ENCODE data around the gene ATCAY. TPM values are rescaled to one million over a fixed set of nuclear protein-coding genes. Genes with fewer than 3 reads are reported as not detected.
A peak's percentile ranks its signal among the peaks of the same experiment; 100 is the strongest.

The ATCAY gene
- polyA plus RNA-seq, 2 of the 4 experiments (the other 2 are of a cell fraction), result 0.06 TPM; not detected in 1

DNA sequence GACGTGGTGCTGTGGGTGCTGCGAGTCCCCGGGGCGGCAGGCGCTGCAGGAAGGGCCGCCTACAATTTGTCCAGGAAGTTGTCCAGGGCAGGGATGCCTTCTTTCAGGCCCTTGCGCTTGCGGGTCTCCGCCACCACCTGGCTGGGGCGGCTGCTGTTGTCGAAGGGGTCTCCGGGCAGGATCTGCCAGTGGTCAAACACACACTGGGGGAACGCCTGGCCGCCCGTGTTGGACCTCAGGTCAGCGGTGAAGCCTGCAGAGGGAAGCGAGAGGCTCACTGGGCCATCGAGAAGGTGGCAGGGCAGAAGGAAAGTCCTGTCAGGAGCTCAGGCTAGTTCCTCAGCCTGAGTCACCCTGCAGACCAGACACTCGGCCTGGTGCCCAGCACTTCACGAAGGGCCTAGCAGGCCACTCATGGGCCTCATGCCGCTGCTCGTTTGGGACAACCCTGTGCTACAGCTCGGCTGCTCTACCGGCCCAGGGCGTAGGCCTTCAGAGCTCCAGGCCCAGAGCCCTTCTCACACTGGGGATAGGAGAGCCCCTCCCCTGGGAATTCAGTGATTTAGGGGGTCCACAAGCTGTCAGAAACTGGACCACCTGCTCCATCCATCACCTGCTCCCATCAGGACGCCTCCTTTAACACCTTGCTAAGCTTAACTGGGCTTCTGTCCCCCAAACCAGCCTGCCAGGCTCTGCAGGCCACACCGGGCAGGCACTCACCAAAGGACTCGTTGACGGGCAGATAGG lies 96.2 kb downstream of the ATCAY start:
- 0 out of 6 replicates have a peak, but pooled peaks of 1 of the 2 experiments have one; percentile 13 for ATAC-seq
- H3K4me1 ChIP-seq, result peaks cover 4% of the 10 kb centered on the region; the same call in 1 of the 3 replicates
- TF ChIP-seq EHF (CRISPR knock-in tag; IDR thresholded peaks at IDR 0.05) (no peak), KDM1A (IDR thresholded peaks at IDR 0.05; ENCODE audit: low read depth) (no peak), RCOR1 (IDR thresholded peaks at IDR 0.05; ENCODE audit: low read depth, low read length) (no peak), SREBF2 (IDR thresholded peaks at IDR 0.05) (no peak), CEBPB (IDR thresholded peaks at IDR 0.05) (no peak), ZFP36 (IDR thresholded peaks at IDR 0.05; ENCODE audit: borderline replicate concordance, partially characterized antibody) (no peak), FOSB (CRISPR knock-in tag; IDR thresholded peaks at IDR 0.05) (no peak)
- TF ChIP-seq, protein P1, sequence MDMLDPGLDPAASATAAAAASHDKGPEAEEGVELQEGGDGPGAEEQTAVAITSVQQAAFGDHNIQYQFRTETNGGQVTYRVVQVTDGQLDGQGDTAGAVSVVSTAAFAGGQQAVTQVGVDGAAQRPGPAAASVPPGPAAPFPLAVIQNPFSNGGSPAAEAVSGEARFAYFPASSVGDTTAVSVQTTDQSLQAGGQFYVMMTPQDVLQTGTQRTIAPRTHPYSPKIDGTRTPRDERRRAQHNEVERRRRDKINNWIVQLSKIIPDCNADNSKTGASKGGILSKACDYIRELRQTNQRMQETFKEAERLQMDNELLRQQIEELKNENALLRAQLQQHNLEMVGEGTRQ (IDR thresholded peaks at IDR 0.05), result no peak
- CTCF ChIA-PET, result interaction anchor here (1.1 kb wide), 1 partner anchor 9 kb away, joined by 3 read pairs; the partner anchor contains the start of gene EEF2
- H3K4me3 ChIP-seq, result no peak overlapping the region
- POLR2A ChIA-PET, result interaction anchor here (0.5 to 2.5 kb wide), 2 partner anchors 9 to 38 kb away, joined by 3 to 13 read pairs; partner anchors contain the start of gene EEF2
- FAIRE-seq, result no peak
- no peak overlapping the region for H3K27ac ChIP-seq
- no peaks in the 10 kb centered on the region for H3K9me3 ChIP-seq
- no peak overlapping the region for H3K4me2 ChIP-seq
- no peak for DNase-seq (ENCODE audit: low read depth in 1 of 2, low spot score in 1 of 2)
- 90% methylated on average over 22 of the region's 29 CpGs for WGBS (ENCODE audit: missing lambda C conversion rate)

Small RNAs within 50 kb of the gene (small RNA-seq; reads per million reads assigned to genes)
- 0 to 2.1 (median 0) reads per million in 6 experiments for gene RN7SL202P

Other genes starting within 250 kb of the ATCAY start
- 2.6 and 3.5 TPM in 2 replicates for gene PIP5K1C, start 180.2 kb upstream of the ATCAY start, polyA plus RNA-seq (2011; rRNA removed)
- 8.1 to 9.5 TPM (median 9.3 TPM) in 3 replicates for gene PIP5K1C, start 180.2 kb upstream of the ATCAY start, polyA plus RNA-seq (2017; fragmentation: RNase III; extraction: RNeasy Plus Mini Kit Qiagen cat#74134 plus additional on column Dnase treatment)
- gene TJP3, start 172.3 kb upstream of the ATCAY start, polyA plus RNA-seq (2011; rRNA removed), result 2.3 and 4.0 TPM in 2 replicates
- gene TJP3, start 172.3 kb upstream of the ATCAY start, polyA plus RNA-seq (2017; fragmentation: RNase III; extraction: RNeasy Plus Mini Kit Qiagen cat#74134 plus additional on column Dnase treatment), result 1.4 to 1.8 TPM (median 1.5 TPM) in 3 replicates
- gene APBA3, start 119.0 kb upstream of the ATCAY start, polyA plus RNA-seq (2011; rRNA removed), result 5.5 and 6.9 TPM in 2 replicates
- 8.7 to 10.0 TPM (median 9.8 TPM) in 3 replicates for gene APBA3, start 119.0 kb upstream of the ATCAY start, polyA plus RNA-seq (2017; fragmentation: RNase III; extraction: RNeasy Plus Mini Kit Qiagen cat#74134 plus additional on column Dnase treatment)
- gene MRPL54, start 118.0 kb upstream of the ATCAY start, polyA plus RNA-seq (2011; rRNA removed), result 27.1 and 30.8 TPM in 2 replicates
- gene MRPL54, start 118.0 kb upstream of the ATCAY start, polyA plus RNA-seq (2017; fragmentation: RNase III; extraction: RNeasy Plus Mini Kit Qiagen cat#74134 plus additional on column Dnase treatment), result 45.3 to 48.9 TPM (median 47.5 TPM) in 3 replicates
- not detected in 2 replicates for gene RAX2, start 108.5 kb upstream of the ATCAY start, polyA plus RNA-seq (2011; rRNA removed)
- gene RAX2, start 108.5 kb upstream of the ATCAY start, polyA plus RNA-seq (2017; fragmentation: RNase III; extraction: RNeasy Plus Mini Kit Qiagen cat#74134 plus additional on column Dnase treatment), result not detected in 3 replicates
- 0.12 and 0.13 TPM in 2 replicates for gene MATK, start 94.3 kb upstream of the ATCAY start, polyA plus RNA-seq (2011; rRNA removed)
- gene MATK, start 94.3 kb upstream of the ATCAY start, polyA plus RNA-seq (2017; fragmentation: RNase III; extraction: RNeasy Plus Mini Kit Qiagen cat#74134 plus additional on column Dnase treatment), result 0.25 to 0.45 TPM (median 0.32 TPM) in 3 replicates
- 0.14 and 0.16 TPM in 2 replicates for gene ZFR2, start 11.6 kb upstream of the ATCAY start, polyA plus RNA-seq (2011; rRNA removed)
- 0.30 to 0.45 TPM (median 0.39 TPM) in 3 replicates for gene ZFR2, start 11.6 kb upstream of the ATCAY start, polyA plus RNA-seq (2017; fragmentation: RNase III; extraction: RNeasy Plus Mini Kit Qiagen cat#74134 plus additional on column Dnase treatment)
- gene NMRK2, start 52.4 kb downstream of the ATCAY start, polyA plus RNA-seq (2011; rRNA removed), result not detected in 2 replicates
- gene NMRK2, start 52.4 kb downstream of the ATCAY start, polyA plus RNA-seq (2017; fragmentation: RNase III; extraction: RNeasy Plus Mini Kit Qiagen cat#74134 plus additional on column Dnase treatment), result not detected in 3 replicates
- gene DAPK3, start 90.4 kb downstream of the ATCAY start, polyA plus RNA-seq (2011; rRNA removed), result 30.4 and 33.0 TPM in 2 replicates
- gene DAPK3, start 90.4 kb downstream of the ATCAY start, polyA plus RNA-seq (2017; fragmentation: RNase III; extraction: RNeasy Plus Mini Kit Qiagen cat#74134 plus additional on column Dnase treatment), result 54.7 to 61.8 TPM (median 54.9 TPM) in 3 replicates
- 526 and 680 TPM in 2 replicates for gene EEF2, start 104.8 kb downstream of the ATCAY start, polyA plus RNA-seq (2011; rRNA removed)
- 971 to 1,113 TPM (median 999 TPM) in 3 replicates for gene EEF2, start 104.8 kb downstream of the ATCAY start, polyA plus RNA-seq (2017; fragmentation: RNase III; extraction: RNeasy Plus Mini Kit Qiagen cat#74134 plus additional on column Dnase treatment)
- gene PIAS4, start 127.1 kb downstream of the ATCAY start, polyA plus RNA-seq (2011; rRNA removed), result 4.5 and 5.2 TPM in 2 replicates
- gene PIAS4, start 127.1 kb downstream of the ATCAY start, polyA plus RNA-seq (2017; fragmentation: RNase III; extraction: RNeasy Plus Mini Kit Qiagen cat#74134 plus additional on column Dnase treatment), result 10.6 to 12.8 TPM (median 11.3 TPM) in 3 replicates
- gene ZBTB7A, start 186.2 kb downstream of the ATCAY start, polyA plus RNA-seq (2011; rRNA removed), result 2.2 and 2.3 TPM in 2 replicates
- gene ZBTB7A, start 186.2 kb downstream of the ATCAY start, polyA plus RNA-seq (2017; fragmentation: RNase III; extraction: RNeasy Plus Mini Kit Qiagen cat#74134 plus additional on column Dnase treatment), result 10.2 to 11.6 TPM (median 11.4 TPM) in 3 replicates
- 40.4 and 41.7 TPM in 2 replicates for gene MAP2K2, start 243.4 kb downstream of the ATCAY start, polyA plus RNA-seq (2011; rRNA removed)
- gene MAP2K2, start 243.4 kb downstream of the ATCAY start, polyA plus RNA-seq (2017; fragmentation: RNase III; extraction: RNeasy Plus Mini Kit Qiagen cat#74134 plus additional on column Dnase treatment), result 98.5 to 116 TPM (median 115 TPM) in 3 replicates

Data from A549 (cell line).